ENCODE data around the gene CRTC1. TPM values are rescaled to one million over a fixed set of nuclear protein-coding genes. Genes with fewer than 3 reads are reported as not detected.

CRTC1 gene
- total and polyA plus RNA-seq, 2 of the 13 experiments (the other 11 are each of a cell fraction or from before 2014, with no cell fraction given) = 2.0 to 2.7 TPM

DNA sequence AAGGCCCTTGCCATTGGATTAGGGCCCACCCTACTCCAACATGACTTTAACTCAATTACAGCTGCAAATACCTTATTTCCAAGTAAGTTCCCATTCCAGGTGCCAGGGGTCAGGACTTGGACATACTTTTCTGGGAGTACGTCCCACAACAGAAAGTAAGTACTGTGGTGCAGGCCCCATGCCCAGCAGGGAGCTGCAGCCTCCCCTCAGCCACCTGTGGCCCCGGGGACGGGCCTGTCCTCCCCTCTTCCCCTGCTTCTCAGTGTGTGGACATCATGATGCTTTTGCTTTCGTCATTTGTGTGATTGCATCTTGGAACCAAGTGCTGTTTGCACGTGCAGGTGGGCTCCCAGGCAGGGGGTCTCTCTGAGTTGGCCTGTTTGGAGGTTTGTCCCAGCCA, 31.9 kb downstream of the CRTC1 start (continued):
- TF ChIP-seq ZNF407 (CRISPR knock-in tag; IDR thresholded peaks at IDR 0.05; ENCODE audit: not compliant biosample characterization) (no peak), ZNF816 (CRISPR knock-in tag; IDR thresholded peaks at IDR 0.05; ENCODE audit: borderline replicate concordance) (no peak), RAD21 (CRISPR knock-in tag; IDR thresholded peaks at IDR 0.05) (no peak), KAT8 (CRISPR knock-in tag; IDR thresholded peaks at IDR 0.05) (no peak), PITX1 (CRISPR knock-in tag; IDR thresholded peaks at IDR 0.05) (no peak), TEF (CRISPR knock-in tag; IDR thresholded peaks at IDR 0.05) (no peak)
- TF ChIP-seq, protein P1, sequence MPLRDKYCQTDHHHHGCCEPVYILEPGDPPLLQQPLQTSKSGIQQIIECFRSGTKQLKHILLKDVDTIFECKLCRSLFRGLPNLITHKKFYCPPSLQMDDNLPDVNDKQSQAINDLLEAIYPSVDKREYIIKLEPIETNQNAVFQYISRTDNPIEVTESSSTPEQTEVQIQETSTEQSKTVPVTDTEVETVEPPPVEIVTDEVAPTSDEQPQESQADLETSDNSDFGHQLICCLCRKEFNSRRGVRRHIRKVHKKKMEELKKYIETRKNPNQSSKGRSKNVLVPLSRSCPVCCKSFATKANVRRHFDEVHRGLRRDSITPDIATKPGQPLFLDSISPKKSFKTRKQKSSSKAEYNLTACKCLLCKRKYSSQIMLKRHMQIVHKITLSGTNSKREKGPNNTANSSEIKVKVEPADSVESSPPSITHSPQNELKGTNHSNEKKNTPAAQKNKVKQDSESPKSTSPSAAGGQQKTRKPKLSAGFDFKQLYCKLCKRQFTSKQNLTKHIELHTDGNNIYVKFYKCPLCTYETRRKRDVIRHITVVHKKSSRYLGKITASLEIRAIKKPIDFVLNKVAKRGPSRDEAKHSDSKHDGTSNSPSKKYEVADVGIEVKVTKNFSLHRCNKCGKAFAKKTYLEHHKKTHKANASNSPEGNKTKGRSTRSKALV (CRISPR knock-in tag; IDR thresholded peaks at IDR 0.05) = no peak

Data from HepG2 (cell line).